Kasumi-1 (cell line): ENCODE measurements around the gene FAM171A1.
"Not testable (repeated sequence)": the region's sequence is repeated elsewhere in the genome, so short reads cannot be mapped to it uniquely, and the experiment has no call there.

Source experiments
- DNase-seq, 2 experiments: peaks; one replicate each; lab custom pipeline; 2025; lab: John Stamatoyannopoulos, UW

Gene FAM171A1

DNA sequence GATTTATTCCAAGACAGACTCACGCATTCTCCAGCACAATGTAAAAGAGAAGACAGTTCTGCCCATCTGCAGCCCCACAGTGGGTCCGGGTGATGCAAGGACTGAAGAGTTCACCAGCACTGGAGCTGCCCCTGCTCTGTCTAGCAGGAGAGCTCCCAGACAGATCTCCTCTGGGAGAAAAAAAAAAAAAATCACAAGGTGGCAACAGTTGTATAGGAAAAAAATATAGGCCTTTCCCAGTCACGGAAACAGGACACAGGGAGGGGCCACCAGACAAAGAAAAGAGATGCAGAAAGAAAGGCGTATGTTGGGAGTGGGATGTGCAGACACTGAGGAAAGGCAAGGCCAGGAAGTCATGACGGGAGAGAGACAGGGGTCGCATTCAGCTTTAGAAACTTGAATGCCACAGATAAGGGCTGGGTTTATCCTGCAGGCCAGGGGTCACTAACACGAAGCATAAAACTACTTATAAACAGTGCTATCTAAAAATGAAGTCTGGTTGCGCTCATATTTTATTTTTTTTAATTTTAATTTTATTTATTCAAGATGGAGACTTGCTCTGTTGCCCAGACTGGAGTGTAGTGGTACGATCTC is 54.1 kb downstream of the FAM171A1 start:
- no peak for DNase-seq

DNA sequence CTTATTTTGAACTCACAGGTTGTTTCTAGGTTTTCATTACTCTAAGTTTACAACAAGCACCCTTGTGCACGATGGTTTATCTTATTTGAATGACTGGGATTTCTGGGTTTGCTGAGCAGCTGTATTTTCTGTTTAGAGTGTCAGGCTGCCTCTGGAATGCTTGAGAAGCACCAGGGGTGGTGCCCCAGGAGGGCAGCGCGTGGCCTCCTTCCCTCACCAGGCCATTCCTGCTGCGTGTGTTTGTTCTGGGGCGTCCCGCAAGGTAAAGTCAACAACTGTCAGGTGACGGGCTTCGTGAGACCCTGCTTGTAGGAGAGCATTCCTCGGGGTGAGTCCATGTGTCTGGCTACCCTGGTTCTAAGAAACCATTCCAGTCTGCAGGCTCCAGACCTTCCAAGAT is 54.9 kb downstream of the FAM171A1 start:
- DNase-seq: no peak

DNA sequence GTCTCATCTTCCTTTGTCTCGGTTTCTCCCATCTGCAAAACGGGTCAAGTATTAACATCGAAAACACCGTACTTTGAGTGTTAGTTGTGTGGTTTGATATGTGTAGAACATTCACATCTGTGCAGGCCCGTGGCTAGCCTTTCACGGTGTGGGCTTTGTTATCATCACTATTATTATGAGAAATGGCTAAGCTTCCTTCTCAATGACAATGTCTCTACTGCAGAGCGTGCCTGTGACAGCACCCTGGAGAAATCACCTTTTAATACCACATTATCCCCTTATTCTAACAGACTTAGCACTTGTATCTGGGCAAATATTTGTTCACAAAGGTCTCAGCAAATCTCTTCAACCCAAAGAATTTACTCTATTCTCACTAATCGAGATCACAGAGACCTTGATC is 55.8 kb downstream of the FAM171A1 start:
- DNase-seq: no peak

DNA sequence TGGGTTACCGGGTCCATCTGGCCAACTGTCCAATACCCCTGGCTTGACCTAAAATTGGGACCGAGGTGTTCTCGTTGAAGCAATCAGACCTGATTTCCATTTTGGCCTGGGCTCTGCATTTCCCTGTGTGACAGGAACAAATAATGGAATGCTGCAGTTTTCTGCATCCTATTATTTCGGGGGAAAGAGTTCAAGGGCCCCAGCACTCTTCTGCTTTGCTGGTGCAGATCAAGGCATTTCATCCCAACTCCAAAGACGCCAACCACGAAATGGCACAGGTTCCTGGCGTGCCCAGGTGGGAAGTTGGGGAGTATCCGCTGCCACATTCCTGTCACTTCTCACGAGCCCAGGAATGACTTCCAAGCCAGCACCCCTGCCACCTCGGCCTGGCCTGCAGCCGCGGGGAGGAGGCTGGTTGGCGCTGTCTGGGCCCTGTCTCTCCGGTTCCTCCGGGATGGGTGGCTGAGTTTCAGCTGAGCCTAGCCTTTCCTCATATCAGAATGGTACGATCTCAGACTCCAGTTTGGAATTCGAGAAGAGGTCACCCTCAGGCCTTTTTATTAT is 56.5 kb downstream of the FAM171A1 start:
- no peak for DNase-seq

DNA sequence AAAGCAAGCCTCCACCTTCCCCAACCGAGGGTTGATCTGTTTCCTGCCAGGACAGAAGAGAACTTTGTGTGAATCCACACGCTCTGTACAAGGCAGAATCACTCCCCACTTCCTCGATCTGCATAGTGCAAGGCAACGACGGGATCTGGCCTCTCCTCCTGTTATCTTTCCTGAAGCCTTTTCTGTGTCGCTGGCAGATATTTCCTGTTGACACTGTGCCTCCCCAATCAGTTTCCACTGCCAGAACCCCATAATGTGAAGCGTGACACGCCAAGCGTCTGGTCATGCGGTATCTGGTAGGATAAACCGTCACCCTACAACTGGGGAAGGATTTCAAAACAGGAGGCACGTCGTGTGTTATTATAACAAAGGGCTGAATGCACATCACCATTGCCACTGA is 57.2 kb downstream of the FAM171A1 start:
- DNase-seq: peak; percentile 73 to 74

DNA sequence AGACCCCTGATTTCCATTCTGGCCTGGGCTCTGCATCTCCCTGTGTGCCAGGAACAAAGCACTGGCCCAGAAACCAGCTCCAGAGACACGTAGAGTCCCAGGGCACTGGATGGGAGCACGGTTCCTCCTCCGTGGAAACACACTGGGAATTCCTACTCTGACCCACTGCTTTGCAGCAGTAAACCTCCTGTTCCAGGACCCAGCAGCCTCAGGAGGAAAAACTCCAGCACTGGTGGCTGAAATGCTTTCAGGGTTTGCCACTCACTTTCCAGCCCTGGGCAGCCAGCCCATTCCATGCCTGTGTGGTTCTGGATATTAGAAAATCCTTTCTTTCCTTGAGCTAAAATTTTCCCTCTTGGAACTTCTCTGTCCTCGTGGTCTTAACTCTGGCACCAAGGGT is 58.0 kb downstream of the FAM171A1 start:
- no peak for DNase-seq

DNA sequence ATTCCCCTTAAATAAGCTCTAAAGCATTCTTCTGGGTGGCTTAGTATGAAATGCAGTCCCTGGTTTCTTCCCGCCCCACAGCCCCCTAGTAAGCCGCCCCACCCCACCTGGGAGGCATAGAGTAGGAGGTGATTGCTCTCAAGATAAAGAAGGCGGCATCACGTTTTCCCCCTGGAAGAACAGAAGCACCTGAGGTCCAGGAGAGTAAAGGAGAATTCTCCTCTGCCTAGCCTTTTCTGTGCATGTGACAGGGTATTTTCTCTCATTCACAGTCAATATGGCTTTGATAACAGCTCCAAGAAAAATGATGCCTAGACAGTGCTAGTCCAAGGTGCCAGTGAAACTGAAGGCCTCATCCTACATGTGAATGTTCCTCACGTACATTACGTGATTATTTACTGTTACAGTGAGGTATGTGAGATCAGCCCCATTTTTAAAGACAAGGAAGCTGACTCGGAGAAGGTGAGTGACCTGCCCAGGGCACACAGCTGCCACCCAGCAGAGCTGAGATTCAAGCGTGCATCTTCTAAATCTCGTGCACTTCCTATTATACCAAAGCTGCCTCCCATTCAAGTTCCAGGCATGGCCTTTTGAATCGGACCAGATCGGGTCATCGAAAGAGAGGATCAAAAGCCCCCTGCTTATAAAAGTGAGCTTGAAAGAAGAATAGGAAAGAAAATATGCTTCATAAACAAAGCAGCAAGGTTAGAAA is 59.4 kb downstream of the FAM171A1 start:
- no peak for DNase-seq

DNA sequence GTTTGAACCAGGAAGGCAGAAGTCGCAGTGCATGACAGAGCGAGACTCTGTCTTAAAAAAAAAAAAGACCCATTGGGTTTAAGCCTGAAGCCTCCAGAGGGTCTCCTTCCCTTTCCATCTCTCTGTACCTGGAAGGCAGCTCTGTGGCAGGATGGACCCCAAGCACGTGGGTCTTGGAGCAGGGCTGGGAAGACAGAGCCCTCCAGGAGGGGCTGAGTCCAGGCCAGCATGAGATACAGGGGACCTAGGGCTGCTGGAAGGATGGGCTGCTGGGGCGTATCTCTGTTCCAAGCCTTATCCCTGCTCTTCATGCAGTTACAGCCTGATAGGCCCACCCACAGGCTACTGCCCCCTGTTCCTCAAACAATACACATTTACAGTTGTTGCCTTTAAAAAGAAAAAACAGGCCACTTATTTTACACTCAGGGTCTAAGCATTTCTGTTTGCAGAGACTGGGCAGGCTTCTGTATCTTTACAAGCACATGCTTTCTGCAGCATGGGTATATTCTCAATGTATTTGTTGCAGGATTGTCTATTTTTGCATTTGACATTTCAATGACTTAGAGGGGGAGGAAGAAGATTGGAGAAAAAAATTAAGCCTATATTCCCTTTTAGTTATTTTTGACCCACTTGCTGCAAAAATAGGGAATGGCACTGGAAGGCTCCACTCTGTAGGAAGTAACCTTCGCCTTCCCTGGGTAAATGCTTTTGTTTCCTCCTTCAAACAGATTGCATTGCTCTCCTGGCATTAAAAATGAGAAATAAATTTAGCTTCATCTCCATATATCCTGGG is 60.1 kb downstream of the FAM171A1 start:
- DNase-seq: no peak

DNA sequence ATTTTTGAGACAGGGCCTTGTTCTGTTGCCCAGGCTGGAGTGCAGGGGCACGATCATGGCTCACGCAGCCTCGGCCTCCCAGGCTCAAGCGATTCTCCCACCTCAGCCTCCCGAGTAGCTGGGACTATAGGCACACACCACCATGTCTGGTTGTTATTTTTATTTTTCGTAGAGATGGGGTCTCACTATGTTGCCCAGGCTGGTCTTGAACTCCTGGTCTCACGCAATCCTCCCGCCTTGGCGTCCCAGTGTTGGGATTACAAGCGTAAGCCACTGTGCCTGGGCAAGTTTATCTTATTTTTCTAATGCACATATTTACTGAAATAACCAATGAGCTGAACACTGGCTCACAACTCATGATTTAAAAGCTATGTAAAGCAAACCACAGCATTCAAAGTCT is 61.9 kb downstream of the FAM171A1 start:
- DNase-seq: no peak

DNA sequence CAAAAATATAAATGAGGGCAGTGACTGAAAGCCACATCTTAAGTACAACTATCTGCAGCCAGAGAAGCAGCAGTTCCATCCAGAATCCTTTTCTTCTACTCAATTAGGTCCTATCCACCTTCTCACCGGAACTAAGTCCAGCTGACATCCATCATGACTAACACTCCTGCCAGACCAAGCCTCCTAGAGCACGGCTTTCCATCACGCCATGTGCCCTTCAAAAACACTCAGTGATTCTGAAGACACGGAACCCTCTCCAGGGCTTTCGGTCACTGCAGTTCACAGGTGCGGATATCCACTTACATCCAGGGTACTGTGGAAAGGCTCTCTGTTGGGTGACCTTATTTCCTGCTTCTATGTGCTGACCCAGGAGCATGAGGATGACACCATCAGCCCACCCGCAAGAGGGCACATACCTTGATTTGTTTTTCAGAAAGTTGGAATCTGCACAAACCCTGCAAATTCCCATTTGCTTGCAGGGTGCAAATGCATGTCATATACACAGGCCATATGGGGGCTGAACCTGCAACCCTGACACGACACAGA is 64.3 kb downstream of the FAM171A1 start:
- no peak for DNase-seq

DNA sequence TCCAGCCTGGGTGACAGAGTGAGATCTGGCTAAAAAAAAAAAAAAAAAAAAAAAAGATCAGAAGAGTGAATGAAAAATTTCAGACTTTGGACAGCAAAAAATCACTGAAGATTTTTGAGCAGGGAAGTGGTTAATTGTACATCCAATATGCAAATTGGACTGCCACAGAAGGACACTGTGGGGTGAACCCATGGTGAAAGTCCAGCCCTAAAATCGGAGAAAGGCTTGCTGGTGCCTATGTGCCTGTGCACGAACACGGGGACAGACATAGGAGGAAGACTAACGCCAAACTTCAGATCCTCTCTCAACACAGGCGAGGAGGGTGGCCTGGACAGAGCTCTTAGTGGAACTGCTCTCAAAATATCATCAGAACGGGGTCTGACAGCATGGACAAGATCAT is 65.5 kb downstream of the FAM171A1 start:
- DNase-seq: no peak

DNA sequence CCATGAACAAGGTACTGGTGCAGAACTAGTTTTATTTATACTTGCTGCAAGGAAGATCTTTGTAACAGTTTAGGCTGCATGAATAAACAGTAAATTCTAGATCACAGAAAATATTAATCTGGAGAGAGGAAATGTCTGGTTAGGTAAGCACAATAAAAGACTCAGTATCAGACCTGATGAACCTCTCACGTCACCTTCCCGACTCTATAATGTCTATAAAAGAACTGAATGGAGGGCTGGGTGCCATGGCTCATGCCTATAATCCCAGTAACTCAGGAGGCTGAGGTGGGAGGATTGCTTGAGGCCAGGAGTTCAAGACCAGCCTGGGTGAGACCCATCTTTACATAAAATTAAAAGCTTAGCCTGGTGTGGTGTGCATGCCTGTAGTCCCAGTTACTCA is 65.9 kb downstream of the FAM171A1 start:
- no peak for DNase-seq

DNA sequence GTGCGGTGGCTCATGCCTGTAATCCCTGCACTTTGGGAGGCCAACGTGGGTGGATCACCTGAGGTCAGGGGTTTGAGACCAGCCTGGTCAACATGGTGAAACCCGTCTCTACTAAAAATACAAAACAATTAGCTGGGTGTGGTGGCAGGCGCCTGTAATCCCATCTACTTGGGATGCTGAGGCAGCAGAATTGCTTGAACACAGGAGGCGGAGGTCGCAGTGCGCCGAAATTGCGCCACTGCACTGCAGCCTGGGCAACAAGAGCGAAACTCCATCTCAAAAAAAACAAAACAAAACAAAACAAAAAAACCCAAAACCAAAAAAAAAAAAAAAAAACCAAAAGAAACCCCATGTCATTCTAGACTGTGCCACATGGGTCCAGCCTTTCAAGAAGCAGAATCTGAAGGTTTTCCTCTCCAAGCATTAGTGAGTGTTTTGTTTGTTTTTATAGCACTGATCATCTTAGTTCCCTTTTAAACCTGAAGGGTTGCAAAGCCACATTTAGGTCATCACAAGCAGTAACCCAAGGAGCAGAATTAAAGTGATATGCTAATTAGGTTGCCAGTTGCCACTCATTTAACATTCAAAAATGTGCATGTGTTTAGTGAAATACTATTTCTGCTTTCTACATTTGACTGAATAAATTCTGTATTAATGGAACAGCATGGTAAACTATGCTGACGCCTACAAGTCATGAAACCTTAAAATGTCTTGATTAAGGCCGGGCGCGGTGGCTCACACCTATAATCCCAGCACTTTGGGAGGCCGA is 68.7 kb downstream of the FAM171A1 start:
- DNase-seq: not testable (repeated sequence)

DNA sequence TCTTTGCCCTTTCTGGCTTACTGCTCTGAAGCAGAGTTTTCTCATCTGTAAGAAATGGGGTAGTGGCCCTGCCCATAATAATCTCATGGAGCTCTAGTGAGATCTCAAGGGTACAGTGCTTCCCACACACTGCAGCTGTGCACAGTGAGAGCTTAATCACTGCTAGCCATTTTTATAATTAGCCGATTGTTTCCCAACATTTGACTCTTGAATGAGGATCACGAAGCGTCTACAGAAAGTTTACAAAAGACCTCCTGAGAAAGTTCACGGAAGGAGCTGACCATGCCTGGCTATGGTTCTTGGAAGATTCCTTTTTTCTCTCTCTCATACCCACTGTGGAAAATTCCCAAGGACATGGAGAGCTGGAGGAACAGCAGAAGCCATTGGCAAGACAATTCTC is 70.4 kb downstream of the FAM171A1 start:
- DNase-seq: no peak

DNA sequence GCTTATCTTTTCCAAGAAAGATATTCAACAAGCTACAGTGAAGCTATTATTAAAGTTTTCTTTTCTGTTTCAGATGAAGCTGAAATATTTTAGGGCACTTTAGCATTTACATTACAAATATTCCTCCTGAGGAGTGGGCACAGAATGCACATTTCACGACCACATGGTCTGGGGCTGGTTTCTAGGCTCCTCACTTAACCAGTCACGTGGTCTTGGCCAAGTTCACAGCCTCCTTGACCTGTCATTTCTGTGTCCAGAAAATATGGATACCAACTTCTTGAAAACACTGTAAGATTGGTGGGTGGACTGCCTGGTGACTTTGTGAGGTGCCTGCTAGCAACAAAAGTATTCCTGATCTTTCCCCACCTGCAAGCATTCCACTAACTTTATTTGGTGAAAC is 70.9 kb downstream of the FAM171A1 start:
- no peak for DNase-seq

DNA sequence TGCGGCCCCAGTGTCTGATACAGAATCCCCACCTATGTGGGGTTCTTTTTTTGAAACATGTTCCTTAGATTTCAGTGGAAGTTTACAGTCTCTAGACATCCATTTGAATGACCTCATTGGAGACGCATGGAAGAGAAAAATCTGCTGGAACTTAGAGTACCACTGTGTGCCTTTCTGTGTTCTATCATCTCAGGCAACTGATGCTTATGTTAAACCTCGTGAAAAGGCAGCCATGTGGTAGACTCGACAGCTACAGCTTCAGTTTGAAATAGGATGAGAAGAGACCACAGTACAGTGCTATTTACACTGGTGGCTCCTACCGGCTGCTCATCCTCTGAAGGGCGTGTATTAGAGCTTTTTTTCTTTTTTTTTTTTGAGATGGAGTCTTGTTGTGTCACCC is 74.4 kb downstream of the FAM171A1 start:
- DNase-seq: no peak

DNA sequence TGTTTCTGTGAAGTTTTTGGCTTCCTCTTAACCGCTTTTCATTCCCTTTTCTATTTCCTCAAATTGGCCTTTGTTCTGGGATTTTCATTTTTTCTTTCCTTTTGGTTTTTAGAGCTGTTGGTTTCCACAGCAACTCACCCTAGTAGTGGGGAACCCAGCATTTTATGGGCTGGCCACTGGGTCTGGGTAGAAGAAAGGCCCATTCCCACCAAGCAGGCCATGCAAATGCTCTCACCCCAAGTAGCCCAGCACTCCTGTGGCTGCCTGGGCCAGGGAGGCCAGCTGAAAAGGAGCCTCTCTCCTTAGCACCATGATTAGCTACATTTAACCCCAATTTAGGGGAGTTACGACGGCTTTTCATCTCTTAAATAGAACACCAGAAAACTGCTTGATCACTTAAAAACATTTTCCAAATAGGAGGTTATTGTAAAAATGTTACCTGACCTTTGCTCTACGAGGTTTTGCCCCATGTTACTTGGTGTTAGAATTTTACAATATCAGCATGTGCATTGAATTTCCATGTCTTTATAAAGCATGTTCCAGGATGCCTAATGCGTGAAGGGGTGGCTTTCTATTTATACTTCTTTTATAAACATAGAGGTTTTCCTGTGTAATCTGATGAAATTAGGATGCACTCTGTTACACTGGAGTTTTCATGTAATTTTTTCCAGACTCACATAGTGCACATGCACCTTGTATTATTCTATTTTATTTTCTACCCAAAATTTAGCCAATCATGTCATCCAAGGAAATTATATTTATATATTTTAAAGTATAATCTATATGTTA is 75.4 kb downstream of the FAM171A1 start:
- no peak for DNase-seq

DNA sequence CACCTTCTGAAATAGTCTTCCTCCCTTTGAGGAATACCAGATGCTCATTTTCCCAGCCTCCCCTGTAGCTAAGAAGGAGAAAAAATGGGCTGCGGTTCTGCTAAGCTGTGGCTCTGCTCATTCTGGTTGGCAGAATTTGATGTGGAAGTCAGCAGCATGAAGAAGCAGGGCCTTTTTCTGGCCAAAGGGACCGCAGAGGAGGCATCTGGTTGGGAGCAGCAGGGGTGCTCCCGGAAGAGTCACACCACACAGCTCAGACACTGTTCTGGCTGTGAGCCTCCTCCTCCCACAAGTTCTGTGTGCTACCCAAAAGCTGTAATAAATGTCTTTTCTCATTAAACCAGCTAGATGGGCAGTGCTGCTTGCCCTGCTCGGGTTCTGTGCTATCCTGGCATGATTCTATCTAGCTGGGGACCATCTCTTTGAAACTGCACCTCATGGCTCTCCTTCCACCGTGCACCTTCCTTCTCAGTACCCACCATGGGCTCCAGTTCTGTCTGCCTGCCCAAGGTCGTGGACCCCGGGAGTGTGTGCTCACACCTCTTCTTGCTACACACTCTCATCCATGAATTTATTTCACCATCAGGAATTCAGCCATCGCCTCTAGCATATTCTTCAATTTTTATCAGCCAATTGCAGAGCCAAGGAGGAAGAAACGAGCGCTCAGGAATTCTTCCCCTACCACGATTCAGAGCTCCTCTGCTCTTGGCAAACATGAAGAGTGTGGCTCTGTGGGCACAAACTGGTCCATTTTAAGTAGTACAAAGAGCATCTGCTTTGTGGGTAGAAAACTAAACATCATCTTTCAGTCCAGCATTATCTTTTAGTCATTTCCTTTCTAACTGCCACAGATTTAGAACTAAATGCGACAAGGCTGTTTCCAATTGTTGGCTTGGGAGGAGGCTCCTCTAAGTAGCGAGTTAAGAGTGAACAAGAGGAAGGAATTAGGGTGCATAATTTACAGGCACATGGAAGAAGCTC is 76.9 kb downstream of the FAM171A1 start:
- peak in 1 of 2 experiments; percentile 23 for DNase-seq

DNA sequence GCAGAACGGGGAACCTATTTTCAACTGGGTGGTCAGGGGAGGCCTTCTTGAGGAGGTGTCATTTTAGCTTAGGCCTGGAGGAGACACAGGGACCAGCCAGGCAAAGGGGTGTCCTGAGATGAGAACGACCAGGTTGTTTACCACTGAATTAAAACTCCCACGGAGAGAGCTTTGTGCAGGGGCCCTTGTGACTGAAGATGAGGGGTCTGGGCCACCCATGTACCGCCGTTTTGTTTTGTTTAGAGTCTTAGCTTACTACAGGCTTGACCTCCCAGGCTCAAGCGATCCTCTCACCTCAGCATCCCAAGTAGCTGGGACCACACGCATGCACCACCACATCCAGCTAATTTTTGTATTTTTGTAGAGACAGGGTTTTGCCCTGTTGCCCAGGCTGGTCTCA is 80.4 kb downstream of the FAM171A1 start:
- DNase-seq: no peak

DNA sequence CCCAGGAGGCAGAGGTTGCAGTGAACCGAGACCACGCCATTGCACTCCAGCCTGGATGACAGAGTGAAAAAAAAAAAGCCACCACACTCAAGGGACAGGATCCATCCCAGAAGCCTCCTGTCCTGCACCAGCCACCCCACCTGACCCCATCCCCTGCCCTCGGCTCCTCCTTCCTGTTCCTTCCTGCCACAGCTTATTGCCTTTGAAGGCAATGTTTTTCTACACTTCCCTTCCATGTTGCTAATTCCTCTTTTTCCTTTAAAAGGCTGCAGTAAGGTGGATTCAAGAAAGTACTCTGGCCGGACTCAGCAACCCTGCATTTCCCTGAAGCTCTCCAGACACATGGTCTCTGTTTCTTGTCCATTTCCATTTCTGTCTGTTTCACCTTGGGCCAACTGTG is 80.9 kb downstream of the FAM171A1 start:
- peak; percentile 13 to 14 for DNase-seq
